ENCODE results near the gene LRBA. TPM values are rescaled to one million over a fixed set of nuclear protein-coding genes. Genes with fewer than 3 reads are reported as not detected.

LRBA gene
- total RNA-seq, 8 experiments from 2014 or later: 15.9 to 71.4 (median 24.7) TPM

GRCh38 chr4:150278206-150278605 is 736.9 kb downstream of the LRBA start:
- 90 to 100% (median 92%) methylated on average over 1 to 2 of the region's 2 CpGs; no CpG with 5 or more reads in 6 of the 10 experiments for WGBS, 10 experiments
- Histone ChIP-seq H3K4me3 (no peak overlapping the region), H3K4me1 (replicated peaks in 1 of 2) (peaks cover 8 to 10% of the 10 kb centered on the region in 2 donors), H3K27ac (no peak overlapping the region)
- ATAC-seq (replicated peaks in 6 of 8): no peak
- in situ Hi-C loops (cut with MboI; ENCODE audit: low pct_unique_long_range_greater_than_20kb in 2 of 9, low sequenced_read_pairs in 9 of 9, unreplicated experiment in 9 of 9): loop anchor here in 4 of 9 experiments (25.0 kb wide), 1 partner anchor 584 kb away; no protein-coding TSS in a partner anchor

- in situ Hi-C loops (cut with MboI; ENCODE audit: low pct_unique_long_range_greater_than_20kb in 2 of 9, low sequenced_read_pairs in 9 of 9, unreplicated experiment in 9 of 9): no loop called here
- WGBS, 10 experiments: 20 to 100% (median 83%) methylated on average over 1 of the region's 1 CpG; no CpG with 5 or more reads in 4 of the 10 experiments
- no peak overlapping the region for H3K27ac ChIP-seq
- no peaks in the 10 kb centered on the region for H3K4me1 ChIP-seq (replicated peaks in 1 of 2)
- ATAC-seq (replicated peaks in 6 of 8): no peak
- no peak overlapping the region for H3K4me3 ChIP-seq
Measured at GRCh38 chr4:150268444-150268843, 746.6 kb downstream of the LRBA start.

- ATAC-seq (replicated peaks in 6 of 8): no peak
- WGBS, 10 experiments: 86 to 100% (median 100%) methylated on average over 1 of the region's 1 CpG; no CpG with 5 or more reads in 6 of the 10 experiments
- H3K27ac ChIP-seq: no peak overlapping the region
- no peaks in the 10 kb centered on the region for H3K4me1 ChIP-seq (replicated peaks in 1 of 2)
- in situ Hi-C loops (cut with MboI; ENCODE audit: low pct_unique_long_range_greater_than_20kb in 2 of 9, low sequenced_read_pairs in 9 of 9, unreplicated experiment in 9 of 9): no loop called here
- no peak overlapping the region for H3K4me3 ChIP-seq
Measured at GRCh38 chr4:150265806-150266205, 749.3 kb downstream of the LRBA start.

- in situ Hi-C loops (cut with MboI; ENCODE audit: low pct_unique_long_range_greater_than_20kb in 2 of 9, low sequenced_read_pairs in 9 of 9, unreplicated experiment in 9 of 9): no loop called here
- Histone ChIP-seq H3K27ac (no peak overlapping the region), H3K4me3 (no peak overlapping the region), H3K4me1 (replicated peaks in 1 of 2) (no peaks in the 10 kb centered on the region)
- ATAC-seq (replicated peaks in 6 of 8): no peak
- 20 to 86% (median 67%) methylated on average over 1 to 6 of the region's 6 CpGs; no CpG with 5 or more reads in 1 of the 10 experiments for WGBS, 10 experiments
Measured at GRCh38 chr4:150264595-150265161, 750.4 kb downstream of the LRBA start.

- no peak overlapping the region for H3K27ac ChIP-seq
- no peak for ATAC-seq (replicated peaks in 6 of 8)
- in situ Hi-C loops (cut with MboI; ENCODE audit: low pct_unique_long_range_greater_than_20kb in 2 of 9, low sequenced_read_pairs in 9 of 9, unreplicated experiment in 9 of 9): no loop called here
- no peaks in the 10 kb centered on the region for H3K4me1 ChIP-seq (replicated peaks in 1 of 2)
- 90 to 100% (median 94%) methylated on average over 2 to 4 of the region's 6 CpGs; no CpG with 5 or more reads in 7 of the 10 experiments for WGBS, 10 experiments
- no peak overlapping the region for H3K4me3 ChIP-seq
Measured at GRCh38 chr4:150262611-150263010, 752.5 kb downstream of the LRBA start.

GRCh38 chr4:150261571-150261970 is 753.5 kb downstream of the LRBA start:
- no peak for ATAC-seq (replicated peaks in 6 of 8)
- H3K27ac ChIP-seq: no peak overlapping the region

GRCh38 chr4:150259861-150260567 is 755.1 kb downstream of the LRBA start:
- peak; percentile 30 to 95 (median 55) for ATAC-seq (replicated peaks in 6 of 8)
- in situ Hi-C loops (cut with MboI; ENCODE audit: low pct_unique_long_range_greater_than_20kb in 2 of 9, low sequenced_read_pairs in 9 of 9, unreplicated experiment in 9 of 9): no loop called here
- Histone ChIP-seq H3K27ac (no peak overlapping the region), H3K4me1 (replicated peaks in 1 of 2) (no peaks in the 10 kb centered on the region), H3K4me3 (no peak overlapping the region)
- WGBS, 10 experiments: 31 to 100% (median 82%) methylated on average over 1 to 6 of the region's 8 CpGs; no CpG with 5 or more reads in 5 of the 10 experiments

More at GRCh38 chr4:150261571-150261970, 753.5 kb downstream of the LRBA start:
- in situ Hi-C loops (cut with MboI; ENCODE audit: low pct_unique_long_range_greater_than_20kb in 2 of 9, low sequenced_read_pairs in 9 of 9, unreplicated experiment in 9 of 9): no loop called here
- H3K4me1 ChIP-seq (replicated peaks in 1 of 2): no peaks in the 10 kb centered on the region
- WGBS, 10 experiments: 83 to 100% (median 100%) methylated on average over 1 to 2 of the region's 2 CpGs; no CpG with 5 or more reads in 2 of the 10 experiments
- H3K4me3 ChIP-seq: no peak overlapping the region

GRCh38 chr4:150258569-150258968 is 756.5 kb downstream of the LRBA start:
- in situ Hi-C loops (cut with MboI; ENCODE audit: low pct_unique_long_range_greater_than_20kb in 2 of 9, low sequenced_read_pairs in 9 of 9, unreplicated experiment in 9 of 9): no loop called here
- no peak overlapping the region for H3K4me3 ChIP-seq
- WGBS, 10 experiments: 80 to 100% (median 93%) methylated on average over 1 to 4 of the region's 6 CpGs; no CpG with 5 or more reads in 2 of the 10 experiments
- no peak for ATAC-seq (replicated peaks in 6 of 8)
- H3K4me1 ChIP-seq (replicated peaks in 1 of 2): no peaks in the 10 kb centered on the region
- no peak overlapping the region for H3K27ac ChIP-seq

GRCh38 chr4:150256841-150257730 is 758.0 kb downstream of the LRBA start:
- 65 to 100% (median 94%) methylated on average over 1 to 10 of the region's 25 CpGs; no CpG with 5 or more reads in 2 of the 10 experiments for WGBS, 10 experiments
- no peak for ATAC-seq (replicated peaks in 6 of 8)
- H3K27ac ChIP-seq: no peak overlapping the region

GRCh38 chr4:150256225-150256620 is 758.9 kb downstream of the LRBA start:
- H3K4me1 ChIP-seq (replicated peaks in 1 of 2): peaks cover 0 to 3% of the 10 kb centered on the region in 2 donors
- ATAC-seq (replicated peaks in 6 of 8): no peak
- in situ Hi-C loops (cut with MboI; ENCODE audit: low pct_unique_long_range_greater_than_20kb in 2 of 9, low sequenced_read_pairs in 9 of 9, unreplicated experiment in 9 of 9): no loop called here
- H3K4me3 ChIP-seq: no peak overlapping the region
- 38 to 100% (median 96%) methylated on average over 1 to 13 of the region's 23 CpGs; no CpG with 5 or more reads in 1 of the 10 experiments for WGBS, 10 experiments
- H3K27ac ChIP-seq: no peak overlapping the region

More at GRCh38 chr4:150256841-150257730, 758.0 kb downstream of the LRBA start:
- in situ Hi-C loops (cut with MboI; ENCODE audit: low pct_unique_long_range_greater_than_20kb in 2 of 9, low sequenced_read_pairs in 9 of 9, unreplicated experiment in 9 of 9): no loop called here
- Histone ChIP-seq H3K4me1 (replicated peaks in 1 of 2) (peaks cover 0 to under 1% of the 10 kb centered on the region in 2 donors), H3K4me3 (no peak overlapping the region)

GRCh38 chr4:150255610-150256224 is 759.4 kb downstream of the LRBA start:
- WGBS, 10 experiments: 54 to 100% (median 79%) methylated on average over 1 to 10 of the region's 16 CpGs; no CpG with 5 or more reads in 3 of the 10 experiments
- H3K4me3 ChIP-seq: no peak overlapping the region
- peaks cover 0 to 3% of the 10 kb centered on the region in 2 donors for H3K4me1 ChIP-seq (replicated peaks in 1 of 2)
- in situ Hi-C loops (cut with MboI; ENCODE audit: low pct_unique_long_range_greater_than_20kb in 2 of 9, low sequenced_read_pairs in 9 of 9, unreplicated experiment in 9 of 9): no loop called here
- ATAC-seq (replicated peaks in 6 of 8): no peak
- H3K27ac ChIP-seq: no peak overlapping the region

GRCh38 chr4:150253965-150254630 is 761.0 kb downstream of the LRBA start:
- no peak overlapping the region for H3K4me3 ChIP-seq
- in situ Hi-C loops (cut with MboI; ENCODE audit: low pct_unique_long_range_greater_than_20kb in 2 of 9, low sequenced_read_pairs in 9 of 9, unreplicated experiment in 9 of 9): no loop called here
- peaks cover 0 to 3% of the 10 kb centered on the region in 2 donors for H3K4me1 ChIP-seq (replicated peaks in 1 of 2)
- no peak for ATAC-seq (replicated peaks in 6 of 8)
- H3K27ac ChIP-seq: no peak overlapping the region
- WGBS, 10 experiments: 90 to 100% (median 94%) methylated on average over 1 to 12 of the region's 18 CpGs; no CpG with 5 or more reads in 4 of the 10 experiments
